ENCODE measurements around the gene ROPN1.
"Not testable (repeated sequence)": the region's sequence is repeated elsewhere in the genome, so short reads cannot be mapped to it uniquely, and the experiment has no call there.

The ROPN1 gene

DNA sequence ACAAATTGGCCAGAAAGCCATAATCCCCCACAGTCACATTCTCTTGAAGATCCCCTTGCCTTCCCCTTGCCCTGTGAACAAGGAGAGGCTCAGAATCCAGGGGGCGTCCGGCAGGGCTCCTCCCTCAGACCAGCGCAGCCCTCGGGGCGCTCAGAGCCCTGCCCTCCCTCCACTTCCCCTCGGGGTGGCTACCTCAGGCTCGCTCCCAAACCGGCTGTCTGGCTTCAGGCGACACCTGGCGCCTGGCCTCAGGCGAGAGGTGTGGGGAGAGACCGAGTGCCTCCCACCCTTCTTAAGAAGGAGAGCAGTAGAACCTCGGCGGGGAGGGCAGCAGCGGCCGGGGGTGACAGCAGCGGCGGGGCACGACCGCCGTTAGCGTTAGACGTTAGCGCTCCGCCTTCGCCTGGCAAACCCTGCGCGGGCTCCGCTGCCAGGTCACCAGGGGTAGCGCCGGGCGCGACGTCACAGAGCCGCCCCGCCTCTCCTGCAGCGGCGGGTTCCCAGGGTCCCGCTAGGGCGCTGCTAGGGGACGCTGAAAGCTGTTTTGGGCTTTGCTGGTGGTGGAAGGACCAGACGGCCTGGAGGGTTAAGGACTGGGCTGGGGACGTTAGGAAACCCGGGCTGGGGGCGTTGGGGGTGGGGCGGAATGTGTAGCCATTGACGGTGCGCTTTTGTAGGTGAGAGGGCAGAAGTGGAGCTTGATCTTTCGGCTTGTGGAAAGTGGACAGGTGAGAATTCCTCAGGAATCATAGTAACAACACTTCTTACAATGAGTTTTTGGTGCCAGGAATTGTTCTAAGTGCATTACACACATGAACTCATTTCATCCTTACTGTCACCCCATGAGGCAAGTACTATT lies at the start of gene ROPN1:
ROPN1 (minus strand) TSS at position 395 of the 859 bp plus-strand sequence. CDS start 11,643 bp downstream, outside the sequence.
- DNase-seq (ENCODE audit: low read depth, low spot score), result not testable (repeated sequence)

DNA sequence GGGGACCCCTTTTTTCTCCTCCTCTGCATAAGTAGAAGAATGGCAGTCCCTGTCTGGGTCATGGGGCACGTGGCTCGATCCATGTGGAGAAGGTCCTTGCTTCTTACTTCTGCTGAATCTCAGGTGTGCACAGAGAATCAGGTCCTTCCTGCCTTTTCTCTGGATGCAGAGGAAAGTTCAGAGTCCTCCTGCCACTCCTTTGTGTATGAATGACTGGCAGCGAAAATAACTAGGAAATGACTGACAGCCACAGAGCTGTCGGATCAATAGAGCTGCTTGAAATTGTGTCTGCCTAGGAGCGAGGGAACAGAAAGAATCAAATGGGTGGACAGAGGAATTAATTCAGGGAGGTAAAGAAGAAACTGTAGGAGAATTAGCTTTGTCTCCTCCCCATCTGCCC lies 49.6 kb upstream of the ROPN1 start:
- DNase-seq (ENCODE audit: low read depth, low spot score), result no peak

GRCh38 chr3:124037326-124037725 lies 45.4 kb upstream of the ROPN1 start:
- no peak for DNase-seq (ENCODE audit: low read depth, low spot score)

GRCh38 chr3:124036214-124036613 lies 44.3 kb upstream of the ROPN1 start:
- not testable (repeated sequence) for DNase-seq (ENCODE audit: low read depth, low spot score)

- DNase-seq (ENCODE audit: low read depth, low spot score), result no peak
Measured at GRCh38 chr3:124035463-124036121, 43.7 kb upstream of the ROPN1 start.

DNA sequence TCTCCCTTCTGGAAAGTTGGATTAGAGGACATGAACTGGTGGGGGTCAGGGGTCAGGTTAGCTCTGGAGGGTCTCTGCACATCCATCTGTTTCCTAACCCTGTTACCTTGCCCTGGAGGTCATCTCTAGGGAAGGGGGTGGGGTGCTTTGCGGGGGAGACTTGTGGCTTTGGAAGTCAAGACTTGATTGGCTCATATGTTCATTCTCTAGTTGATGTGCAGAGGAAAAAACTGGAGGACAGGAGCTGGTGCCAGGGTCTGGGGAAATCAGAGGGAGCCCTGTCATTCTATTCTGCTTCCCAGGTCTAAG lies 42.9 kb upstream of the ROPN1 start:
- DNase-seq (ENCODE audit: low read depth, low spot score), result no peak

- no peak for DNase-seq (ENCODE audit: low read depth, low spot score)
Measured at GRCh38 chr3:124034016-124034843, 42.3 kb upstream of the ROPN1 start.

DNA sequence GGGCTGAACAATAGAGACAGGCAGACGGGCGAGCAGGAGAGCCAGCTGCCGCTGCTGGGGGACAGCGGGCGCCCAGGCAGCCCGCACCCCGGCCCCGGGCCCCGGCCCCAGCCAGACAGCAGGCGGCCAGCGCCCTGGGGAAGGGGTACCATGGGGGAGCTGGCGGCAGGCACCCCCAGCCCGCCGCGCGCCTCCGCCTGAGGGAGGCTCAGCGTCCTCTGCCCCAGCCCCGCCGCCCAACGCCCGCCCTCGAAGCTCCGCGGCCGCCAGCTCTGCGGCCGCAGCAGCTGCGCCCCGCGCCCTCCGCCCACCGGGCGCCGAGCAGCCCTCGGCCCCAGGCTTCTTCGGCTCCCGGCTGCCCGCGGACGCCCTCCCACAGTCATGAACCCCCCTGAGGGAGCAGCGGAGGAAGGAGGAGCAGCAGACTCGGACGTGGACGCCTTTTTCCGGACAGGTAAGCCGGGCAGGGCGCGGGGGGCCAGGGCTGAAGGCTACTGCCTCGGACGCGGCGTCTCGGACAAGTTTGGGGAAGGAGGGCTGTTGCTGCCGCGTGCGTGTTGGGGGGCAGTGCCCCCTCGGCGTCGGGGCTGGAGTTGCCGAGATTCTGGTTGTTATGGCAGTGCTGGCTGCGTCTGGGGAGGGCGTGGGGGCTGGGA lies 41.6 kb upstream of the ROPN1 start, which contains the start of gene KALRN:
KALRN (plus strand) TSS at position 10 of the 656 bp plus-strand sequence.
- no peak for DNase-seq (ENCODE audit: low read depth, low spot score)

DNA sequence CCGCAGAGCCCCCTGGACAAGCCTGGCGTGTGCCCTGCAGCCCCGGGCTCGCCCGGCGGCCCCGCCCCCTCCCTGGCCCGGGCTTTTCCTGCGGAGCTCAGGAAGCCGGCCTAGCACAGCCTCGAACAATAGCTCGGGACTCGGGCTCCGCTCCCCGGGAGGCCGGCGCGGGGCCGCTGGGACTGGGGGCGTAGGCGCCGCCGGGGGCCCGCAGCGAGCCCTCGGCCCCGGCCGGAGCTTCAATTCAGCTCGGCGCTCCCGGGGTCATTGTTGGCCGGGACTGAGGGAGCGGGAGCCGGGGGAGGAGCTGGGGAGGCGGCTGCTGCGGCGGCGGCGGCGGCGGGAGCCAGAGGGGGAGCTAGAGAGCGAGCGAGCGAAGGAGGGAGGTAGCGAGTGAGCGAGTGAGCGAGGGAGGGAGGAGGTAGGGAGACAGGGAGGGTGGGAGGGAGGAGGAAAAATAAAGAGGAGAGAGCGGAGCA lies 41.0 kb upstream of the ROPN1 start:
- peak; percentile 21 for DNase-seq (ENCODE audit: low read depth, low spot score)

- DNase-seq (ENCODE audit: low read depth, low spot score), result no peak
Measured at GRCh38 chr3:124032311-124032880, 40.5 kb upstream of the ROPN1 start.

GRCh38 chr3:124026516-124026915 lies 34.6 kb upstream of the ROPN1 start:
- no peak for DNase-seq (ENCODE audit: low read depth, low spot score)

DNA sequence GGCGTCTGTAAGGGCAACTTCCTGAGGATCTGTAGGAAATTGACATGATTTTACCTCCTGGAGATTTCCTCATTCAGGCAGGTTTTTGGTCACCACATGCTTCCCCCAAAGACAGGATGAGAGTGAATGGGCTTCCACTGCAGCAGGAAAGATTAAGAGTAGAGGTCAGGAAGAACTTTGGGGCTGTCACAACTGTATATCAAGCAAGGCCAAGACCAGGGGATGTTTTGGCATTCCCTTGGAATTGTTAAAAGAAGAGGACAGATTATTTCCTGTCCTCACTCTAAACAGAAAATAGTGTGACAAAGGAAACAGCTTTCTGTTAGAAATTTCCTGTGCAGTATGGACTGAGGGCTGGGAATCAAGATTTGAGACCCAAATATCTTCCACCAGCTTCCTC lies 31.6 kb upstream of the ROPN1 start:
- not testable (repeated sequence) for DNase-seq (ENCODE audit: low read depth, low spot score)

GRCh38 chr3:124019291-124019690 lies 27.4 kb upstream of the ROPN1 start:
- DNase-seq (ENCODE audit: low read depth, low spot score), result no peak

DNA sequence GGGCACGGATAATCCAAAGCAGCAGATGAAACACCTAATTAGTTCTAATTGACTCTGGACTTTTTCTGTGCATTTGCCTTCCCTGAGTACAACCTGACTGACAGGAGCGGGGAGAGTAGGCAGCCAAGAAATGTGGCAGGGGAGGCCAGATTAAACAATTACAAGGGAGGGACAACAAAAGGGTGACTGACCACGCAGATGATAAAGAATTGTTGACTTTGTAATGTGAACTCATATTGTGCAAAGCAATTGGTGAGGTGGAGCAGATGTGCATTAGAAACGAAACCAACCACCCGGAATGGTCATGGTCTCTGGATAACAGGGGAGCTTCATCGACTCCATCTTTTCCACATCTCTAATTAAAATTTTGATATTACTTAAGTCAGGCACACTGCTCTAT lies 25.6 kb upstream of the ROPN1 start:
- DNase-seq (ENCODE audit: low read depth, low spot score), result not testable (repeated sequence)

DNA sequence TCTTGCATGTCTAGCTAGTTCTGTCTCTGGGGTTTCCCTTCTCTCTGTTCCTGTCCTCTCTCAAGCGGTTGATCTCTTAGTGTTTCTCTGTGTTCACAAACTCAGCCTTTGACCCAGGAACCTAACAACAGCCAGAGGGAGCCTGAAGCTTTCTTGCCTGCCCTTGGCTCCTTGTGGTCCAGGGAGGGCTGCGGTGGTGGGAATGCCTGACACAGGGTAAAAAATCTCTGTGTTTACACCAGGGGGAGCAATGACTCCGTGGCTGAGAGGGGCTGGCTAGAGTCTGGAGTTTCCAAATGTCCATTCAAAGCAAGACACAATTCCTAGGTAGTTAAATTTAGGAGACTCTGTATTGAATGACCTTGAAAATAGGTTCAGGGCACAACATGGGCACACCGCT lies 24.6 kb upstream of the ROPN1 start:
- not testable (repeated sequence) for DNase-seq (ENCODE audit: low read depth, low spot score)

DNA sequence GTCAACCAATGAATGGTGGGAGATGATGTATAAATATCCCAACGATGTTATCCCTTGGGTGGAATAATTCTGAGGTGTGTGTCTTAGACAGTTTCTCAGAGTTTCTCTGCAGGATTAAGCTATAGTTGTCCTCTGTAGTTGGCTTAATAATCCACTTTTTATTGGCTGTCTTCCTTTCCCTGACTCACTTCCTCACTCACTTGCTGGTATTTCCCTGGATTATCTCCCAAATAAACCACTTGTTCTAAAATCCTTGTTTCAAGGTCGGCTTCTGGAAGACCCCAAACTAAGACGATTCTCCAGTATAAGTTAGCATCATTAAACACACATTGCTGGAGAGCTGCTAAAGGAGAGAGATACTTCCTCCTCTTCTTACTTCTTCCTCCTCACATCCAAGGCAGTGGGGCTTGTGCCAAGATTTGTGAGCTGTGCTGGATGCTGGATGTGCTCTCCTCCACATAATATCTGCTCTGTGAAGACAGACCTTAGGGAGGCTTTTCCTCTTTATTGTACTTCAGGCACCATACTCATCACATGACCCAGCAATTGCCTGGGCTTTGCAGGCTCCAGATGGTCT lies 22.5 kb upstream of the ROPN1 start:
- no peak for DNase-seq (ENCODE audit: low read depth, low spot score)

DNA sequence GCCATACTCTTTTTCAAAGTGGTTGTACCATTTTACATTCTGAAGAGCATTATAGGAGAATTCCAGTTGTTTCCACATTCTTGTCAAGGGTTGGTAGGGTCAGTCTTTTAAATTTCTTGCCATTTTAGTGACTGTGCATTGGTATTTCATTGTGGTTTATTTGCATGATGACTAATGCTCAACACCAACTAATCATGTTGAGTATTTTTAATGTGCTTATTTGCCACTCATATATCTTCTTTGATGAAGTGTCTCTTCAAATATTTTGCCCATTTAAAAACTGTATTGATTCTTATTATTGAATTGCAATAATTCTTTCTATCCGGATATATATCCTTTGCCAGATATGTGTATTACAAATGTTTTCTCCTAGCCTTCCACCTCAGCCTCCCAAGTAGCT lies 16.4 kb upstream of the ROPN1 start:
- DNase-seq (ENCODE audit: low read depth, low spot score), result not testable (repeated sequence)

GRCh38 chr3:124007186-124007585 lies 15.3 kb upstream of the ROPN1 start:
- no peak for DNase-seq (ENCODE audit: low read depth, low spot score)

GRCh38 chr3:124002405-124003079 lies 10.6 kb upstream of the ROPN1 start:
- DNase-seq (ENCODE audit: low read depth, low spot score), result not testable (repeated sequence)

DNA sequence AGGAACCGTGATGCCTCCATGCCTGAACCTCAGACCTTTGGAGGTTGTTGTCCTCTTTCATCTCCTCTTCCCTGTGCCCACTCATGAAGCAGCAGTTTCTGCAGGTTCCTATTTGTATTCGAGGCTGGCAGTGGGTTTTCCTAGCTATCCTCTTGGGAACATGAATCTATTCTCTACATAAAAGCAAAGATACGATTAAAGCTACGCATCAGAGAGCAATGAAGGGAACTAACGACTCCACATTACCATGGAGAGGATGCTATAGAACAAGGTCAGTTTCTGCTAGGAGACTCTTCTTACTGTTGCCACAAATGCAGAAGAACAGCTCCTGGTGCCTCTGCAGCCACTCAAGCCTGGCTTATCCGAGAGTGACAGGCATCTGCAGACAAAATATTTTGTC lies 9.4 kb upstream of the ROPN1 start:
- not testable (repeated sequence) for DNase-seq (ENCODE audit: low read depth, low spot score)

Measured in activated CD4-positive, CD25-positive, alpha-beta regulatory T cell treated with anti-CD3 and anti-CD28 coated beads, Interleukin-2, amount 50 U/mL, for 16 hours (primary cell).